Fibroblast of peridontal ligament (primary cell): ENCODE results near the gene MOB1B.
"Not testable (repeated sequence)": the region's sequence is repeated elsewhere in the genome, so short reads cannot be mapped to it uniquely, and the experiment has no call there.

Source experiments
- DNase-seq: peaks from one replicate; pipeline ENCODE4 v3.0.0-alpha.2; 2010; ENCODE audit errors: extremely low read depth

Gene MOB1B

GRCh38 chr4:71008196-71008595 is 106.0 kb downstream of the MOB1B start:
- DNase-seq = no peak

DNA sequence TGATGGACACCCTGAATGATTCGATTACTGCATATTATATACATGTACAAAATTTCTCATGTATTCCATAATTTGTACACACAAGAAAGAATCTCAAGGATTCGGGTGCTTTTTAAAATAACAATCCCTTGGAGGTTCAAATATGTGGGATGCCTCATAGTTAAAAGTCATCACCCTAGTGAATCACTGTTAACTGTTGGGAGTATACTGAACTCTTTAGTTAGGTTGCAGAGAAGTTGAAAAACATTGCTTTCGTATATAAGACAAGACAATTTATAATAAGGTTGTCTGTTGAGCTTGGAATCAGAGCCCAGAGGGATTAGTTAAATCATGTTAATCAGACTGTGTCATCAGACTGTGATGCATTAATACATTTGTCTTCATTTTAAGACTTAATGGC is 106.9 kb downstream of the MOB1B start:
- DNase-seq = no peak

DNA sequence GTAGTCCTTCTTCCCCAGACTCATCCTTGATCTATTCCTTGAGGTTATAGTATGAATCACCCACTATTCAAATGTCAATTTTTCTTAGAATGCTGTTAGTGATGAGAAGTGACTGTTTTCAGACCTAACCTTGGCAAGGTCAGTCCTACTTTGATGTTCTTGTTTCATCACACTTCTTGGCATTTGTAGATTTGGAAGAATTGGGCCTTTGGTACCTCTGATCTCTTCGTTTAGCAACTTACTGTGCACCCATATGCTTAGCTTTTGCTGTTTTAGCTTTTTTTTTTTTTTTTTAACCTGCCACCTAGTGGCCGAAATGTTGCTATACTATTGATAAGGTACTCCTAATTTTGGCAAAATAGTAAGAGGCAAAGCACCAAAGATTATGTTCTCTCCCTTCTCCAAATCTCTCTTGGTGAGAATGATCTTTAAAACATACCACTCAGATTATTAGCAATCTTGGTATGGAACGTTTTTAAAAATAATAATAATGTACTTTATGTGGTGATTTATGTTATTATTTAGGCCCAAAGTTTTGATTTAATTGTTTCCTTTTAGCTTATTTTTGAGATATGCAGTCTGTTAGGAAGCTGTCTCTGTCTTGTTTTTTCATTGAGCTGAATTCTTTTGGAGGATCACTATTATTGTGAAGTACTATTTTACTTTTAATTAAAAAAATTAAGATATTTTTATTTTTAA is 107.9 kb downstream of the MOB1B start:
- DNase-seq = peak; percentile 75

- no peak for DNase-seq
These were observed 109.3 kb downstream of the MOB1B start for GRCh38 chr4:71011451-71011850.

DNA sequence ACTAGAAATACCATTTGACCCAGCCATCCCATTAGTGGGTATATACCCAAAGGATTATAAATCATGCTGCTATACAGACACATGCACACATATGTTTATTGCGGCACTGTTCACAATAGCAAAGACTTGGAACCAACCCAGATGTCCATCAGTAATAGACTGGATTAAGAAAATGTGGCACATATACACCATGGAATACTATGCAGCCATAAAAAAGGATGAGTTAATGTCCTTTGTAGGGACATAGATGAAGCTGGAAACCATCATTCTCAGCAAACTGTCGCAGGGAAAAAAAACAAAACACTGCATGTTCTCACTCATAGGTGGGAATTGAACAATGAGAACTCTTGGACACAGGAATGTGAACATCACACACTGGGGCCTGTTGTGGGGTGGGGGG is 115.2 kb downstream of the MOB1B start:
- not testable (repeated sequence) for DNase-seq

GRCh38 chr4:71020611-71021010 is 118.4 kb downstream of the MOB1B start:
- DNase-seq = peak; percentile 70

DNA sequence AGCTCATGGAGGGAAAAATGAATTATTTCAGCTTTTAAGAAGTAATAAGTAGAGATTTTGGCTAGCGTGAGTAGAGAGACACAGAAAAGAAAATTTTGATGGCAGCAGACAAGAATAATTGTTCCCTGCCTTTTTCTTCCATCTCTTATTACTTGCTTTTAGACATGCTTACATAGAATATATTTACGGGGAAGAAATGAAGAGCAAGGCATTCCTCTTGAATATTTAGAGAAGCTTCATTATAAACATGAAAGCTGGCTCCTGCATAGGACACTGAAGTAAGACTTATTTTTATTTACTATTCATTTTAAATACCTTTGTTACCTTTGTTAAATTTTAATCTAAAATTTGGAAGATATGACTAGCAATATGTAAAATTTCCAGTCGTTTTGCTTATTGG is 123.5 kb downstream of the MOB1B start:
- DNase-seq = no peak

DNA sequence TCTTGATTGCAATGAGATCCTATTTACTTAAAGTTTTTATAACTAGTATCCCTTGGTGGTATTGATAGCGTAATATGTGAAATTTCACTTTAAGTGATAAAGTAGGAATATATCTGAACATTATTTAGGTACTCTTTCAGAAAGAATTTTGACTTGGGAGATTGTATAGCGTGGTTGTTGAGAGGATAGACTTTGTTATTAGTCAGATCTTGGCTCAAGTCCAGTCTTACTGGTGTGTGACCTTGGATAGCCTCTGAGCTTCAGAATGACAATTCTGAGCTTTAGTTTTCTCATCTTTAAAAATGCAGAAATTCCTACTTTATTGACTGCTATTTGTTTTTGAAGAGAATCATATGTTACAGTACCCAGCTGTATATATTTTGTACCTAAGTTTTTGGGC is 123.9 kb downstream of the MOB1B start:
- DNase-seq = peak; percentile 84

GRCh38 chr4:71027611-71028010 is 125.4 kb downstream of the MOB1B start:
- no peak for DNase-seq

GRCh38 chr4:71029504-71029903 is 127.3 kb downstream of the MOB1B start:
- DNase-seq = no peak

GRCh38 chr4:71032106-71032505 is 129.9 kb downstream of the MOB1B start:
- DNase-seq = peak; percentile 26
